Renal cortex interstitium (tissue), 15 donors: Measurements from ENCODE around the gene SCN2B. TPM values are rescaled to one million over a fixed set of nuclear protein-coding genes. Genes with fewer than 3 reads are reported as not detected.
A peak's percentile ranks its signal among the peaks of the same experiment; 100 is the strongest.

Experiments
- DNase-seq, 11 donors: peaks; one replicate each; pipeline ENCODE4 v3.0.0-alpha.2; 2013; ENCODE audit warnings: low read depth in 9 of 11, low spot score in 4 of 11; ENCODE audit errors: extremely low read depth in 1 of 11
- long read RNA-seq, 16 experiments: transcript quantifications; one replicate each; lab custom pipeline, GENCODE V29; 2026
- polyA plus RNA-seq, 3 donors: library from polyadenylated mRNA; unstranded; fragments of 120-200 nt; gene quantifications; one replicate each; pipeline ENCODE4 v1.2.1, GENCODE V29; 2013; ENCODE audit not compliant: insufficient read length in 3 of 3

The SCN2B gene, protein sequence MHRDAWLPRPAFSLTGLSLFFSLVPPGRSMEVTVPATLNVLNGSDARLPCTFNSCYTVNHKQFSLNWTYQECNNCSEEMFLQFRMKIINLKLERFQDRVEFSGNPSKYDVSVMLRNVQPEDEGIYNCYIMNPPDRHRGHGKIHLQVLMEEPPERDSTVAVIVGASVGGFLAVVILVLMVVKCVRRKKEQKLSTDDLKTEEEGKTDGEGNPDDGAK
- 1 to 10 TPM; 3.5 to 5.3 (median 3.9) TPM for polyA plus RNA-seq
- long read RNA-seq, donor 1, full-length matches to known transcripts = 1 of 1 reads
- long read RNA-seq, donor 1, partial matches to known transcripts = 0 of 1 reads
- long read RNA-seq, donor 1, other reads (novel, unspliced or antisense) = 0 of 1 reads
- long read RNA-seq, donor 2 = 0 reads
- long read RNA-seq, donor 3, full-length matches to known transcripts = 1 of 1 reads
- long read RNA-seq, donor 3, partial matches to known transcripts = 0 of 1 reads
- long read RNA-seq, donor 3, other reads (novel, unspliced or antisense) = 0 of 1 reads
- long read RNA-seq, donor 4 = 0 reads
- long read RNA-seq, donor 5 = 0 reads
- long read RNA-seq, donor 6, full-length matches to known transcripts = 2 of 2 reads
- long read RNA-seq, donor 6, partial matches to known transcripts = 0 of 2 reads
- long read RNA-seq, donor 6, other reads (novel, unspliced or antisense) = 0 of 2 reads
- long read RNA-seq, donor 7 = 0 reads
- long read RNA-seq, donor 8 = 0 reads
- long read RNA-seq, donor 9, full-length matches to known transcripts = 1 of 1 reads
- long read RNA-seq, donor 9, partial matches to known transcripts = 0 of 1 reads
- long read RNA-seq, donor 9, other reads (novel, unspliced or antisense) = 0 of 1 reads
- long read RNA-seq, donor 10, full-length matches to known transcripts = 1 of 1 reads
- long read RNA-seq, donor 10, partial matches to known transcripts = 0 of 1 reads
- long read RNA-seq, donor 10, other reads (novel, unspliced or antisense) = 0 of 1 reads
- long read RNA-seq, donor 11, full-length matches to known transcripts = 1 of 1 reads
- long read RNA-seq, donor 11, partial matches to known transcripts = 0 of 1 reads
- long read RNA-seq, donor 11, other reads (novel, unspliced or antisense) = 0 of 1 reads
- long read RNA-seq, donor 12, full-length matches to known transcripts = 1 of 1 reads
- long read RNA-seq, donor 12, partial matches to known transcripts = 0 of 1 reads
- long read RNA-seq, donor 12, other reads (novel, unspliced or antisense) = 0 of 1 reads
- long read RNA-seq, donor 13 = 0 reads
- long read RNA-seq, donor 14, full-length matches to known transcripts = 2 of 2 reads
- long read RNA-seq, donor 14, partial matches to known transcripts = 0 of 2 reads
- long read RNA-seq, donor 14, other reads (novel, unspliced or antisense) = 0 of 2 reads
- long read RNA-seq, donor 15 = 0 reads
- long read RNA-seq, donor 16, full-length matches to known transcripts = 4 of 4 reads
- long read RNA-seq, donor 16, partial matches to known transcripts = 0 of 4 reads
- long read RNA-seq, donor 16, other reads (novel, unspliced or antisense) = 0 of 4 reads

DNA sequence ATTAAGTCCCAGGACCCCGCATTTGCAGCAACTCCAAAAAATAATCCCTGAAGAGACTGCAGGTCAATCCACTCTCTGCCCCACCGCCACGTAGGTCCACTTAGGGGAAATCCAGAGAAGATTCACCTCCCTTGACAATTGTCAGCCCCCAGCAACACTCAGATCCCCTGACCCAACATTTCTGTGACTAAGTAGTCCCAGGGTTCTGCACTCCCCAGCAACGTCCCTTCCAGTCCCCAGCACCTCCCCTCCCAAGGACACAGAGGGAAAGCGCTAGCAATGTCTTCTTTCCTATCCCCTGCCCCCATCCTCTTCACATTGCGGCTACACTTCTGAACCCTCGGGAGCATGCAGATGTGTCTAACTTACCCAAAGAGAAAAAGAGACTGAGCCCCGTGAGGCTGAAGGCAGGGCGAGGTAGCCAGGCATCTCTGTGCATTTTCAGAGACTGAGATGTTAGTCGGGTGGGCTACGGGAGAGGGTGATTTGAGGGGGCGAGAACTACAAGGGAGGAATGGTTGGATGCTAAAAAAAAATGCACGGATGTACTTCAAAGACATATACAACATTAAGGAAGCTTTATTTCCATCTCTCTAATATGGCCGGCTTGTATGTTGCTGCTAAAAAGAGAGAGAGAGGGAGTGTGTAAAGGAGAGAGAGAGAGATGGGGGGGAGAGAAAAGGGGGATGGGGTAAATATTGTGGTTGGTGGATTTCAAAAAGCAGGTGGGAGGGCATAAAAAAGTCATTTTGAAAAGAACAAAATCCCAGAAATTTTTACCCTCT is at the start of gene SCN2B:
TSS of gene SCN2B (minus strand) at position 647 of the 785 bp plus-strand sequence. CDS start at position 439, 208 bp downstream.
- peak in 1 of 11 donors; percentile 59 for DNase-seq

DNA sequence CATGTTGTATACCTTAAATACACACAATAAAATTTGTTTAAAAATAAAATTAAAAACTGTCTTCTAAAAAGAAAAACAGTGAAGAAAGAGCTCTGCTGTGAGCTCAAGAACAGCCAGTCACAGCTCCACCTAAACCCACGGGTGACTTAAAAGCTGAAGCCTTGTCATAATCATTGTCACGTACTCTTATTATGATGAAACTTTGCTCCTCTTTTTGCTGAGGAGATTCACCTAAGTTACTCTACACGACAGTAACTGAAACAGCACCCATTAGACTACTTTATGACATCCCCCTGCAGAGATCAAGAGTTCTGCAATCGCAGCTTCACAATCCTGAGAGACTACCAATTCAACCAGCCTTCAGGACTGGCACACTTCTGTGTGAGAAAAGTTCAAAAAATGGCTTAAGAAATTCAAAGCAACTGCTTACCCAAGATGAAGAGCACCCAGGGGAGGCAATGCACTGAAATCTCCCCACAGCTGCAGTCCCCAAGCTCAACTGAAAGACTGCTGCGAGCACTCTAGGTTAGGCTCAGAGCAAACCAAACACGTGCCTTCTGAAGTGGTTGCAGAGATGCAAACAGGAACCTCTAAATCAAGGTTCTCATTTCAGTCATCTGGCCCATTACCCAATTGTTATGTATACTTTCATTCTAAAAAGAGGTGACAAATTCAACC is 48.2 kb upstream of the SCN2B start, which contains the start of gene JAML:
TSS of gene JAML (minus strand) at position 501 of the 678 bp plus-strand sequence. CDS start 10,145 bp downstream, outside the sequence.
- DNase-seq = no peak

DNA sequence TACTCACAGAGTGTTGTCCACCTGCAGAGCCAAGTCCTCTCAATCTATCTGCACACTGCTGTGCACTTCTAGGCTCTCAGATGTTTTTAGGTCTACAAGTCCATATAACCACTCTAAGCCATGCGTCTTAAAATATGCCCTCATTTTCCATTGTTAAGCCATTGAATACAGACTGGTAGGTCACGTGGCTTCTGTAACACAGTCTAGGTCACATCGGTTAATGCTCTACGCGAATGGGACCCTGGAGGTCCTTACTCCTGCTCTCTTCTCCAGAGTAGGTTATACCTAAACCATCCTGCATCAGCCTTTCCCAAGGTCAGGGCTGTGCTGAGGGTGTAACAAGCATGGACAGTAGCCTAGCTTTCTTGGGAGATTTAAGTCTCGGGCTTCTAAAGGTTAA is 47.6 kb upstream of the SCN2B start:
- DNase-seq = no peak

DNA sequence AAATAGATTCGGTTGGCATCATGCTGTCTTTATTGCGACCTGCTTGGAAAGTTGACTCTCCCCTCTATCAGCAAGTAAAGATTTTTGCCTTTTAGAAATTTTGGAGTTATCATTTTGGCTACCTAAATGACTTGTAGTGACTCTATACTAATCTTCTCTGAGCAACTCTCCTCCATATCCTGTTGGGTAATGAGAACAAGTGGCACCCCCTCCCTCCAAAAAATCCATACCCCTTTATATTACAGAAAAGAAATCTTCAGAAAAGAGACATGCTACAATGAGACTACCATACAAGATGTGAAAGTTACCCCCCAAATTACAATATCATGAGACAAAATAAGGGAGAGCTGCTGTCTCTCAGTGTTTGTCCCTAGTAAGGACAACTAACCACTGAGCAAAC is 47.1 kb upstream of the SCN2B start:
- DNase-seq = no peak

DNA sequence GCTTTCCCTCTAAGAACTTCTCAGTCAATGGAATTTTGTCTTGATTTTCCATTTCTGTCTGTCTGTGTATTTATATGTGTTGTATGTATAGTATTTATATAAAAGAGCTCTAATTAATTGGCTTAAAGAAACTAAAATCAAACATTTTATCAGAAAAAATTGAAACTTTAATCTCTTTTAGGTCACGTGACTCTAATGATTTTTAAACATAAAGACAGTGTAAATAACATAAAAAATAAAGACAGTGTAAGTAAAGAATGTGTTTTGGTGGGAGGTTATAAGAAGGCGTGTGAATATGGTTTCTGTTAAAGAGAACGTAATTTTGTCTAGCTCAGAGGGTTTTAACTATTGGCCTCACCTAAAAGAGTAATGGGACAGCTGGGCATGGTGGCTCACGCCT is 46.0 kb upstream of the SCN2B start:
- no peak for DNase-seq

DNA sequence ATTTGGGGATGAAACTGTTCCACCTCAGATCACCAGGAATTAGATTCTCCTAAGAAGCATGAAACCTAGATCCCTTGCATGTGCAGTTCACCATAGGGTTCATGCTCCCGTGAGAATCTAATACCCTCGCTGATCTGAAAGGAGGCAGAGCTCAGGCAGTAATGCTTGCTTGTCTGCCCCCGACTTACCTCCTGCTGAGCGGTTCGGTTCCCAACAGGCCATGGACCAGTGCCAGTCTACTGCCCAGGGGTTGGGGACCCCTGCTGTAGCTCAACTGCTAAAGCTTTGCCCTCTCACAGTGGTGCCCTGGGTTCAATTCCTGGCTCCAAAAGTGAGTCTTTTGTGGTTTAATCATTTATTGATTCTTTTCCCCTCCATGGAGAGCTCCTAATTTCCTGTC is 45.0 kb upstream of the SCN2B start:
- no peak for DNase-seq

DNA sequence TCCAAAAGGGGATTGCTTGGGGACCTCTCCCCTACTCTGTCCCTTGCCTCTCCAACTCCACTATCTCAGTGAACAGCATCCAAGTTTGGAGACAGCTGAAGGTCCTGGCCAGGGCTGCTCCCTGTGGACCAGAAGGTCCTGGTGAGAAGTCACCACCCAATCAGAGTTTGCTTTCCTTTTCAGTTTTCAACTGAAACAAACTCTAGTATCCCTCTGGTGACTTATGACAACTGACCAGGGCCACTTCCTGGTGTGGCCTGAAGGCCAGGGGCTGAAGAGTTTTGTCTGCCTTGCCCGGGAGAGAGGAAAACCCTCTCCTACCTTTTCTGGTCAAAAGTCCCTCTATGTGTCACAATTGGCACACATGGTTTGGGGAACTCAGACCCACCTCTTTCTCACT is 43.3 kb upstream of the SCN2B start:
- DNase-seq = no peak

DNA sequence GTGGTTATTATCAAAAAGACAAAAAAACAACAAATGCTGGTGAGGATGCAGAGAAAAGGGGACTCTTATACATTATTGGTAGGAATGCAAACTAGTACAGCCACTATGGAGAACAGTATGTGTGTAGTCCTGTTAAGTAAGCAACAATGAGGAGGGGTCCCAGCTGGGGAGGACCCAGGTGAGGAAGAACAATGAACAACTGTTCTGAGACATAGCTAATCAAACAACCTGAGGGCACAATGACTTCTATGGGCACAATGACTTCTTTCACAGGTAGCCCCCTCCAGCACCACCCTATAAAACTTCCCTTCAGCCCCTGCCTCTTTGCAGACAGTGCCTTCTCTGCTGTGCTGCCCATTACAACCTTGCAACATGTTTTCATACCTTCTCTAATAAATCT is 42.8 kb upstream of the SCN2B start:
- no peak for DNase-seq

DNA sequence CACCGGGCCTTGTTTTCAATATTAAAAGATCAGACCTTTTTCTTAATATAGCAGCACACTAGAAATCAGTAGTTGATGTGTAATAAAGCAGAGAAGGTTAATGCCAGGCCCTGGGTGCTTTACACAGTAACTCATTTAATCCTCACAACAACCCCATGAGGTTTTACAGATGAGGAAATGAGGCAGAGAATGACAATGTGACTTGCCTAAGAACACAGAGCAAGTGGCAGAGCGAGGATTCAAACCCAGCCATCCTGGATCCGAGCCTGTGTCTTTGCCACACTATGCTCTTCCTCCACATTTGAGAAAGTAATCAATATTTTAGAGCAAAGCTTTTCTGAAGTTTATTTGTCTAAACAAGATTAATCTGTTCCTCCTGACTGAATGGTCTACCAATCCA is 41.1 kb upstream of the SCN2B start:
- no peak for DNase-seq

DNA sequence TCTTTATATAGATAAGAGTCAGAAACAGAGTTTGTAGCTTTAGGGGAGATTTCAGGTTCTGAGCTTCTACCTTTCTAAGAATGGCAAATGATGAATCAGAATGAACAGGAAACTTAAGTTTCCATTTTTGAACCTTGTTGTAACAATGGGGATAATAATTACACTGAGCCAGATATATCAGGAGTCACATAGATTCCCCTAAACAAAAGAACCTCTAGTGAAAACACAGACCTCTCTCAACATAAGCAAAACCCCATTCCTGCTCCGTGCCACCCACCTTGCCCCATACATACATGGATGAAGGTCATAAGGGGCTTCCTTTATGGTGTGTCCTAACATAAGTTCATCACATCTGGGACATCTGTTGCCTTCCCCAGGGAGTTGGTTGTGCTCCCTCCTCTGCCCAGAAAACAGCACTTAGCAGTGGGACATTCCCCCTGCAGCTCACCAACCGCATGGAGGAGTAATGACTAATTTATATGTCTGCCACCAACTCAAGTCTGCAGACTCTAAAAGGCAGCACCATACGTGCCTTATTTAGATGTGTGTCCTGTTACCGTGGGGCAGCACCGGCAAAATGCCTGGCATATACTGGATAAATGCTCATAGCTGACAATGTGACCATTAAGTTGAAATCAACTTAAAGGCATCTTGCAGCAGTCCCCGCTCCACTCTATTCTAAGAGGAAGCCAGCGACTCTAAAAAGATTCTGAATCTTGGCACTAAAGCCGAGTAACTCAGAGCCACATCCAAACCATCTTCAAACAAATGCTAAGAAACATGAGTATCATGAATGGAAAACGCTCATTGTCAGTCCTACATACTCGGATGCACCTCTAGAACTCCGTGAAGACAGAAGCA is 40.4 kb upstream of the SCN2B start:
- no peak for DNase-seq

DNA sequence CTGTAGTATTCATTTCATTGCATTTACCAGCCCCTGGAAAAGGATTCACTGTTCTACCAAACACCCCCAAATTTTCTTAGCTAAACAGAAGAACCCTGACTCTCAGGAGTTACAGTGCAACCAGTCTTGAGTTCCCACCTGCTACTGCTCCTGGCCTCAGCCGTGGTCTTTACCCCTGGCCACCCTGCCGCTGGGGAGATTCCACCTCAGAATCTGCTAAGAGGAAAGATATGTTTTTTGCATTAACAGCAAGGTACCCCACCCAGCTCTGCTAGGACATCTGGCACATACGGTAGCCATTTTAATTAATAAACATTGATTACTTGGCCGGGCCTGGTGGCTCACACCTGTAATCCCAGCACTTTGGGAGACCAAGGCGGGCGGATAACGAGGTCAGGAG is 39.3 kb upstream of the SCN2B start:
- no peak for DNase-seq

DNA sequence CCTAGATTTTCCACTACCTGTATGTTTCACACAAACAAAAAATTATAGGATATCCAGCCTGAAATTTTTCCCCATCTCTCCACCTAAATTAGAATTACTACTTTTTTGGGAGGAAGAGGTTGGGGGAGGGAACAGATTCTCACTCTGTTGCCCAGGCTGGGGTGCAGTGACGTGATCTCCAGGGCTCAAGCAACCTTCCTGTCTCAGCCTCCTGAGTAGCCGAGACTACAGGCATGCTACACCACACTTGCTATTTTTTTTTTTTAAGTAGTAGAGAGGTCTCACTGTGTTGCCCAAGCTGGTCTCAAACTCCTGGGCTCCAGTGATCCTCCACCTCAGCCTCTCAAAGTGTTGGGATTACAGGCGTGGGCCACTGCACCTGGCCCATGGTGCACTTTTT is 38.8 kb upstream of the SCN2B start:
- DNase-seq = no peak

DNA sequence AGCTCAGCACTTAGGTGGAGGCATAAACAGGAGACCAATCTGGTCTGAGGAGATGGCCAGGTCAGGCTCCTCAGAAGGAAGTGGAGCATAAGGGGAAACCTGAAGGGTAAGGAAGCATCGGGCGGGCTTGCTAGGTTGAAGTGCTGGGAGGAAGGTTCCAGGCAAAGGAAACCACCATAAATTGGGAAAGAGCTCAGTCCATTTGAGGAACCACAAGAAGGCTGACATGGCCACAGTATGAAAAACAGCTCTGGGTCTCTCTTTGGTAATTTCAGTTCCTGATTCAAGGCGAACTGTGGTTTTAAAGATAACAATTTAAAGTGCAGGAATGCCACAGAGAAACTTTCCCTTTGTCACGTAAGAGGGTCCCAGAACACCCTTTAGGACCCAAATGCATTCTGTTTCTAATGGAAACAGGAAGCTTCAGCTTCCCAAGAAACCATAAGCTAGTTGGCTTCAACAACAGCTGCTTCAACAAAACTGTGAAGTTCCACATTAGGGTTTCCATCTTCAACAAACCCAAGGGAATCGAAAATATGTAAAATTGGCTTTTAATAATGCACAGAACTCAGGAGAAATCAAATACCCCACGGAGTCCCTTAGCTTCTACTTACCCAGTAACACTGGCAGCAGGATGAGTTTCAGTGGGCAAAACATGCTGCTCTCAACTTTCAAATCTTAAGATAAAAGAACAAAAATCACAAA is 37.9 kb upstream of the SCN2B start:
- no peak for DNase-seq

DNA sequence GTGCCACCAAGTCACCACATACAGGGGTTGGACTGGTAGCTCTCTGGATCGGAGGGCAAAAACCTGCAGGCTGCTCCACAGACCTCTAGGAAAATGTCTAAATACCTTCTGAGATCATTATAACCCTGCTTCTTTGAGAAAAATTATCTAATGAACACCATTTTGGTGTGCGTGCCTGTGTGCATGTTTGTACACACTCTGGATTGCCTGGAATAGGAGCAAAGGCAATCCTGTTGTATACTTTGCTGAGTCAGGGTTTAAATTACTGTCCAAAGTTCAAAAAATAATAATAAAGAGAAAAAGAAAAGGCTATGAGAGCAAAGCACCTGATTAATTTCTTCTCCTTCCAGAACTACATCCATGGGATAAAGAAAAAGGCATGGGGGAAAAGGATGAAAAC is 37.3 kb upstream of the SCN2B start:
- no peak for DNase-seq

DNA sequence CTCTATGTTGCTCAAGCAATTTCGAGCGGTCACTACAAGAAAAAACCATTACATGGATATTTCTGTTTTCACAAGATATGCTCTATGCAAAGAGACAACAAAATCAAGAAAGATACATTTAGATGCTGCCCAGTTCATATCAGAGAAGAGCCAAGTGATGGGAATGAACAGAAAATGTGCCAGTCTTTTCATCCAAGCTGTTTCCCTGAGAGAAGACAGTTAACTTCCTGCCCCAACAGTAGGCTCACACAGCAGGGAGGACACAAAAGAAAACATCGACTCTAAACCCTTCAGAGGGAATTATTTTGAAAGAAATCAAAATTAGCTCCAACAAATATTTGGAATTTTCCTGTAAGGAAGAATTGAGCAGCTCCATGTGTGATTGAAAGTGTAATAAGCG is 36.8 kb upstream of the SCN2B start:
- DNase-seq = no peak

DNA sequence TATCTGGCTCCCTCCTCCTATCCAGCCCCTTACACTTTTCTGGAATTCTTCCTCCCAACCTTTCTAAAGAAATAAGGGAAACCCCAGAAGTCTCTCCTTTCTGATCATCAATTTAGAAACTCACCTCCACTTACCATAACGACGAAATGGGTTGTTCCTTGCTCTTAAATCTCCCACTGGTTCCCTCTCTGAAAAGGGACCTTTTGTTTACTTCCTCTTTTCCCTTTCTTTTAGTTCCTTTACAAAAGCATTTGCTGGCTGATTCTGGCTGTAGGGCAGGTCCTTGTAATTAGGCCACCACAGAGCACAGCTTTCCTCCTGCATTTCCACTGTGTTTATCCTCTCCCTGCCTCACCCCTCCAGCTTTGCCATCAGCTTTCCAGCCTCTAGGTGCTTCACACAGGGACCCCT is 36.3 kb upstream of the SCN2B start:
- no peak for DNase-seq
